Germinal center (tissue), 1 donor: ENCODE measurements around the gene HS2ST1.

Experiments
- DNase-seq: peaks from one replicate; pipeline ENCODE4 v3.0.0; 2012; ENCODE audit warnings: mixed read lengths, low spot score

Gene HS2ST1

DNA sequence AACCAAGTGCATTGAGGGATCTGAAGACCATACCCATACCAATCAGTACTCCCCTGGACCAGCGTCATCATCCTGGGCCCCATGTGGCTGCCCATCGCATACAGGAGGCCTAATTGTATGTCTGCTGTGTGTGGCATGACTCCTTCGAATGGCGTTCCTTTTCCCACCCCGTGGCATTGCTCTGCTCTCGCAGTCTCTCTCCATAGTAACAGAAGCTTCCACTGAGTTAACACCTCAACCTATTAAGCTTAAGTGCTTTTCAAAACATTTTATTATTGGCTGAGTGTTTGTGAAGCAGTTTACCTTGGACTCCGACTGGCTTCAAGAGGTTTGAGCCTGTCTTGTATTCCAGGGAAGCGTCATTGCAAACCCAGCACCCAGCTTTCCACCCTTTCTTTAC is 227.1 kb downstream of the HS2ST1 start:
- DNase-seq, result no peak

DNA sequence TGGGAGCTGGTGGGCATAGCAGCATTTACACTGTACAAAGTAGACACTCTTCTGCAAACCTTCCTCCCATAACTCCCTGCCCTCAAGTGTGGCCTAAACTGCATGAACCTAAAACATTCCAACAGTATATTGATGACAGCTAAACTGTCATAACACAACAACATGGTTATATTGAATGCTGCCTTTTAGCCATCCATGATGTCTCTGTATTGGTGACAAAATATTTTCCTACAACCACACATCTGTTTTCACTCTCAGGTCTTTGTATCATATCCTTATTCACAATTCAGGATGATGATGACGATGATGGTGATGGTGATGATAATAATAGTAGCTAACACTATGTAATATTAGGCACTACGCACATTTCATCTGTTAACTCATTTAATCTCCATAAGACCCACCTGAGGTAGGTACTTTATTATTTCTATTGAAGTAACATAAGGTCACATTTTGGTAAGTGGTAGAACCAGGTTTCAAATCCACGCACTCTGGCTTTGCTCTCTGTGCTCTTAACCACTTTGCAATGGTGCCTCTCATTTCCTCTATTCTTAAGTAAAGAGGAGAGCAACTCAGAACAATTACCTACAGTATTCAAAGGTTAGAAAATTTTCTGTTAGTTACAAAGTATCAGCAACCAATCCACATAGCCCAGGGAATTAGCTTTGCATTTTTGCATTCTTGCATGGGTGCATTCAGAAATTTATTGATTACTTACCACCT is 229.1 kb downstream of the HS2ST1 start:
- no peak for DNase-seq

DNA sequence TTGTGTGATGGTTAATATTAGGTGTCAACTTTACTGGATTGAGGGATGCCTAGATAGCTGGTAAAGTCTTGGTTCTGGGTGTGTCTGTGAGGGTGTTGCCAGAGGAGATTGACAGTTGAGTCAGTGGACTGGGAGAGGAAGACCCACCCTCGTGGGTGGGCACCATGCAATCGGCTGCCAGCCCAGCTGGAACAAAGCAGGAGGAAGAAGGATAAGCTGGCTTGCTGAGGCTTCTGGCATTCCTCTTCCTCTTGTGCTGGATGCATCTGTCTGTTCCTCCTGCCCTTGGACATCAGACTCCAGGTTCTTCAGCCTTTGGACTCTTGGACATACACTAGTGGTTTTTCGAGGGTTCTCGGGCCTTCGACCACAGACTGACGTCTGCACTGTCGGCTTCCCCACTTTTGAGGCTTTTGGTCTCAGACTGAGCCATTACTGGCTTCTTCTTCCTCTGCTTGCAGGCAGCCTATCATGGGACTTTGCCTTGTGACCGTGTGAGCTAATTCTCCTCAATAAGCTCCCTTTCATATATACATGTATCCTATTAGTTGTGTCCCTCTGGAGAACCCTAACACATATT is 230.0 kb downstream of the HS2ST1 start:
- DNase-seq, result no peak

DNA sequence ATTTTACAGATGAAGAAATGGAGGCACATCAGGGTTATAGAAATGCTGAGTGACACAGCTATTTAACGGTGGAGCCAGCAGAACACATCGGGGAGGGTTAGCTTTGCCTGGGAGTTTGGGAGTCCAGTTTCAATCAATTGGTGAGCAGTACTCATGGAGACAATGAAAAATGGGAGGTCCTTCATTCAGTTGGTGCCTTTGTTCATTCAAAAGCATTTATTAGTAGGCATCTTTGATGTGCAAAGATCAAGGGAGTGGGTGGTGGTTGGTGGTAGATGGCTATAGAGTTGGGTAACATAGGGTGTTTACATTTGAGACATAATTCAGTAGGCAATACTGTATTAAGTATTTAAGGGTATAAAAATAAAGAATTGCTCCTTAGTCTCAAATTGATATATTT is 230.5 kb downstream of the HS2ST1 start:
- no peak for DNase-seq

DNA sequence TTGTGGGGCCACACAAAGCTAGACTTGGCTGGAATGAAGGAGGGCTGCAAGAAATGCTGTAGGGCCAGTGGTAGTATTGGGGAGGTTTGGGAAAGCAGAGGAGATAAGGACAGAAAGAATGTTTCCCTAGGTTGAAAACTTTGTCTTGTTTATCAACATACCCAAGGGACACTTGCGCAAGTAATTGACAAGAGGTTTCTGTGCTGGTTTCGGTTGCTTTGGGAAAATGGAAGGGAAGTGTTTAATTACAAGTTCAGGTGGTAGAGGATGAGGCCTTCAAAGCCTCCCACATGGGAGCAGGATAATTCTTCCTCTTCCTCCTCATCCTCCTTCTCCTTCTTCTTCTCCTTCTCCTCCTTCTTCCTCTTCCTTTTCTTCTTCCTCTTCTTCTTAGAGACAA is 232.1 kb downstream of the HS2ST1 start:
- no peak for DNase-seq

DNA sequence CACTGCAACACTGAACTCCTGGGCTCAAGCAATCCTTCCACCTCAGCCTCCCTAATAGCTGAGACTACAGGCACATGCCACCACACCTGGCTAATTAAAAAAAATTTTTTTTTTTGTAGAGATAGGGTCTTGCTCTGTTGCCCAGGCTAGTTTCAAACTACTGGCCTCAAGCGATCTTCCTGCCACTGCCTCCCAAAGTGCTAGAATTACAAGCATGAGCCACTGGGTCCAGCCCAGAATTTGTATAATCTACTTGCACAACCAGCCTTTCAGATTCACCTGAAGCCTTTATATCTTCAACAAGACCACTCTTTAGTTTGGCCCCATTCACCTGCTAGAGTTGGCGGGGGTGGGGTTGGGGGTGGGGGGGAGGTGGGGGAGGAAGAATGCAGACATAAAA is 232.6 kb downstream of the HS2ST1 start:
- DNase-seq, result no peak

DNA sequence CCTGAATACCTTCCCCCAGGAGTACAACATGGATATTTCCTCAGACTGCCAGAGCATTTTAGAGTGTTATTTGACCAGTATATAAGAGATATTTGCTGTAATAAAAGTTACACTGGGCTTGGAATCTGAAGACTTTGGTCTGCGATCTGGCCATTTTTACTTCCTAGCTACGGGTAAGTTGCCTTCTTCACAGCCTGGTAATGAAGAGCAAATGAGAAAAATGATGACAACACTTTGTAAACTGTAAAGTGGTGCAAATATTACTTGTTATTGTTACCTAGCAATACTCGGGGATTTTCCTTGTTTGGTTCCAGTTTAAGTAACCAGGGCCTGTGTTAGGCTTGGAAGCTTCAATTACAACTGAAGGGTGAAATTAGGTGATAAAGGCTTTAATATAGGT is 233.4 kb downstream of the HS2ST1 start:
- no peak for DNase-seq

DNA sequence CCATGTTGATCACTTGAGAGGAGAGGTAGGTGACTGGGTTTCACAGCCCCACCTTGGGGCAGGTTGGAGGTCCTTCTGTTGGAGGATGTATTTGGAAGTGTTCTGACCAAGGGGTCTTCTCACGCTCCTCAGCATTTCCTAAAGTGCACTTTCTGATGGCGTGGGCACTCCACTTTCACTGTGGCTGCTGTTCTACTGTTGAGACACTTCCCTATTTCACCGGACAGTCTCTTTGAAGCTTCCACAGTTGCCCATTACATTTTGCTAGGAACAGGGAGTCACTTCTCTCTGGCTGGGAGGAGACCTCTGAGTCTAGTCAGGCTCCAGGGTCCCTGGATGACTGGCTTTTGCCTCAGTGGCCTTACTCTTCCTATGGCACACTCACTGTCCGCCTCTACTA is 234.2 kb downstream of the HS2ST1 start:
- DNase-seq, result no peak

DNA sequence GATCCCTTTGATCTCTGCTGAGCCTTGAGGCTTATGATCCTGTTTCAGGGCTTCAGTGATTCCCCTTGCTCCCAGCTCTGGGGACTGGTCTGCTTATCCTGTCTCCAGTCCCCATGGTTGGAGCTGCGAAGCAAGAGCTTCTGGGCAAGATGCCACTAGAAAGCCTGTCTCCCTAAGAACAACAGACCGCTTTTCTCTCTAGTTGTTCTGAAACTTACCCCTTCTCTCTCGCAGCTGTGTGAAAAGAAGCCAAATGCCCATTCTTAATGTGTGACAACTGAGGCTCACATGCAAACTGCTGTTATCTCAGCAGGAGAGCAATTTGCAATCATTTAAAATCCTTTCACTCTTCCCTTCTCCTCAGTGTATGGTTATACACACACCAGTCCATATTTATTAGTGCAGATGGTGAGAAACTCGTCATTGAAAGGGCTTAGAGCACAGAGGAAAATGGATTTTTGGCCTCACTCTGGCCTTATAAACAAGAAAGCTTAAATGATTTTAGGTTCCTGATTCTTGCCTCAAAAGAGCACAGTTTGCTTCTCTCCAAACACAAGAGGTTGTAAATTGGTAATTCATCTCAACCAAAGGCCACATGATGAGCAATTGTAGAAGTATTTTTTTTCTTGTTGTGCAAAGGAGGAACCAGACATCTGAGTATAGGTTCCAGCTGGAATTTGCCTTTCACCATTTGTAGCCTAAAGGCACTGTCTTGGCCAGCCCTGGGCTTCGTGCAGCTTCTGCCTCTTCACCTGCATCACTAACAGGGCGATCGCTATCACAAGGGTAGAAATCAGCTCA is 235.0 kb downstream of the HS2ST1 start:
- DNase-seq, result no peak

DNA sequence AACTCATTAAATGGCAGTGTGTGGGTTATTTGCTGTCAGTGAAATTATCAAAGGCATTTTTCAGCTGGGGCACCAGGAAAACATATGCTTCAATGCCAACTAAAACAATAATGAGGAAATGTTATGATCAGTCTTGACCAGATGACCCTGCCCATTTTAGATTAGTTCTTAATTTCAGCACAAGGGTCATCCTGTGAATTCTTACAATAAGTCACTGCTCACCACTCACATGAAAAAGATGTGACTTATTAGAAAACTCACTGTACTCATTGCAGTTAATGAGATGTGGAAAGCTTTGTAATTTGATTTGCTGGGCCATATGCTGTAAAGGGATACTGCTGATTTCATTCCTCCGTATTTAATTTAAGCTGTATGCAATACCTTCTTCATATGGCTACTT is 235.7 kb downstream of the HS2ST1 start:
- no peak for DNase-seq

DNA sequence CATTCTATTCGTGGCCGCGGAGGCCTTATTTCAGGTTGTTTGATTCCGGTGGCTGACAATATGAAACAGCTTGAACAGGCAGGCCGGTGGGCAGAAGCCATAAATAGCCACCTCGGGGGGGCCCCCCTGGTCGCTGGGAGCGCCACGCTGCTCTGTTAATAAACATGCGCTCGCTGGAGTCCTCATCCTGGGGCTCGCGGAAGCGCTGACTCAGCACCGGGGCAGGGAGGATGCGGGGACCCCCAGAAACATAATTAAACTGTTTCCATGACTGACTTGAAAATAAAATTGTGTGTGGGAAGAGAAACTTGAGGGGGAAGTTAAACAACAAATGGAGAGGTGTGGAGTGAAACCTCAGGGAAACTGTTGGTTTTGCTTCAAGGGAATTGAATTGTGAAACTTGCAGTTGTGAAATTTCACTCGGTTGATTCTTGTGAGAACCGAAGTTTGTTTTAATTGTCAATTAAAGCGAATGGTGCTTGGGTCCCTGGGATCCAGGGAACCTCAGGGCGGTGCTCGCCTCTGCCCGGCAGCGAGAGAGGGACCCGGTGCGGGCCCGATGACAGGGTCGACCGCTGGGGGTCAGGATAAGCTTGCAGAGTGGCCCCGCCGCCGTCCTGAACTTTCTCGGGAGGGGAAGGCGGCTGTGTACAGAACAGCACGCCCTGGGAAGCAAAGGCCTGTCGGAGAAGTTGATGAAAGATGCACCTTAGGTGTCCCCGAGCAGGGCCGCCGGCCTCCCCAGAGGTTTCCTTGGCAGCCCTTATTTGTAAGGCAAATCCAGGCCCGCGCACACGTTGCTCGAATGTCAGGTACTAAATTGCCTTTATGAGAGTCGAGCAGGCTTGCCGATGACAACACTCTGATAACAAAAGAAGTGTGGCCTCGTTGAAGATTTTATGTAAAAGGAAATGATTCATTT is 237.3 kb downstream of the HS2ST1 start:
- peak; percentile 55 for DNase-seq

DNA sequence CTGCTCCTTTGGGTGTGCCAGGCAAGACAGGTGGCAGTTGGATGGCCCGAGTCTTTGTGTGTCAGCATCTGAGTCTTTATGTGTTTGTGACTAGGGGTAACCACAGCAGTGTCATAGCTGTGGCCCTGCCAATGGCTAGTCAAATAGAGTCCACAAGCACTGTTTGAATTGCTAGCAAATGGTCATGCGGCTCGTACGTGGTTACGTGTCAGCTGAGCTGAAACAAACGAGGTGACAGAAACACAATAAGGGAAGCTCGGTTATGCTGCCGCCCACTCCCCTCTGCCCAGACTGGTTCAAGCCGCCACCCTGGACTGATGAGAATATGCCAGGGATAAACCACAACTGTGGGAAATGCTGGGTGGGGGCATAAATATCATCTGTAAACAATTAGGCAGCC is 239.9 kb downstream of the HS2ST1 start:
- DNase-seq, result no peak

DNA sequence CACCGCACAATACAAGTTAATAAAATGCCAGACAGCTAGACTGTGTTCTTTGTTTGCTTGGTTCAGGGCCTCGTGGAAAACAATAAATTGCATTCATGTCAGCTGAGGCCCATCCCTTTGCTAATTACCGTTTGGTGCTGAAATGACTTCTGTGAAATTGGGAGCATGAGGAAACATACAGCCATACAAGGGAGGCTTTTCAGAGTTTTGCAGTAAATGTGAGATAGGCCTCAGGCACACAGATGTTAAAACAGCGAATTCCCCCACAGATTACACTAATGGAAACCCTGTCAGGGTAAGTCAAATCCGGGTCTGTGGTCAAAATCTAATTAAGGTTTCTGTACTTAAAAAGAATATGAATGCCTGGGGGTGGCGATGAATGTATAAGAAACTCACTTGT is 240.7 kb downstream of the HS2ST1 start:
- DNase-seq, result no peak

DNA sequence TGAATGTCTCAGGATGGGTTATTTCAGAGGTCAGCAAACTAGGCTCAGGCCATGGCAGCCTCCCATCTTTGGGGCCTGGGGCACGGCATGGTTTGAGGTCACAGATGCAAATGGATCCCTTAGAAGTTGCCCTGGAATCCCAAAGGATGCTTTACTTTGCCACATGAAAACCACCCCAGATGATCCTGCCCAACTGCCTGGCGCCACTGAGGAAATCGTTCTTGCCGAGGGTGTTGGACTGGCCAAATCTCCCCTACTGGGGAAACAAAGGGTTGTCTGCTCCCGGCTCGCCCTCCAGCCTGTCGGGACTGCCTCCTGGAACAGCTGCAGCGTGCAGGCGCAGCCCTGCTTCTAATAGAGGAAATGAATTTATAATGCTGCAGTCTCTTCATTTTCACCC is 241.2 kb downstream of the HS2ST1 start:
- no peak for DNase-seq

DNA sequence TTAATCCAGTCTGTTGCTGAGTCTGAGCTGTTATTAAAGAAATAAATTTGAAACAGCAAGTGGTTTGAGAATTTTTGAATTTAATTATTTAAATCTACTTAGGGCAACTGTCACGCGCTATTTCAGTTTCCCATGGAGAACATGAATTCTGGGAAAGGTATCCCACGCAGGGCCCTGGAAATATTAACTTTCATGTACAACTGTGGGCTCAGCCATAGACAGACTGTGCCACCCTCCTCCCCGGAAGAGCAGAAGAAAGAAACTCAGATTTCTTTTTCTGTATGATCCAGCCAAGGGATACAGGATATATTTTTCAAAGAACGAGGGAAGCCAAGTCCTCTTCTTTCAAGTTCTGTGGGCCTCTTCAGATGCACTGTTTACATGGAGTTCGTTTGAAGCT is 241.7 kb downstream of the HS2ST1 start:
- DNase-seq, result no peak

DNA sequence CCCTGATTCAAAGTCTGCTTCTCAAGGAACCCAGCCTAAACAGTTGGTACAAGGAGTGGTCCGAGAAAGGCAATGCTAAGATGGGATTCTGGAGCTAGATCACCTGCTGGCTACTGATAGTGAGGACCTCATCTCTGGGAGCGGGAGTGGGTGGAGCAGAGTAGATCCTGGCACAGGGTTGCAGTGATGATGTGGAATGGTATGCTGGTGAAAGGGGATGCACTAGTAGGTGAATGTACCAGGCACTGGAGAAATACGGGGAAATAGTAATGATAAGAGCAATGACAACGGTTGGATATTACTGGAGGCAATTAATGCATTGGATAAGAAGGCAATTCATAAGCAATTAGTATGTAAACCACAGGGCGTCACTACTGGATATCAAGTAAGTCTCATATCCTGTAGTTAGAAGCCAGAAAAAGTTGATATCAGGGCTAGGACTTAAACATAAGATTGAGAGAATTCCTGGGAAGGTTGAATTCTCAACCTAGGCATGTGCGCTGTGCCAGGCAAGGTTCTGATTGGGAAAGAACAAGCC is 245.0 kb downstream of the HS2ST1 start:
- DNase-seq, result no peak
